ENCODE measurements around the gene RPS17.

GRCh38 chr15:82571722-82572222 is 31.5 kb upstream of the RPS17 start:
- TF ChIP-seq CTCF (conservative IDR thresholded peaks at IDR 0.05 in 1 of 2, IDR thresholded peaks at IDR 0.05 in 1 of 2; ENCODE audit: extremely low read depth in 1 of 2, insufficient read depth in 1 of 2, low read depth in 1 of 2, low read length in 2 of 2) = no peak
- TF ChIP-seq EZH2 (IDR thresholded peaks at IDR 0.05; ENCODE audit: borderline replicate concordance, low read length) = no peak
